ENCODE data around the gene LRRC34. TPM values are rescaled to one million over a fixed set of nuclear protein-coding genes. Genes with fewer than 3 reads are reported as not detected.

The LRRC34 gene
- total RNA-seq, 1 experiment from 2014 or later = not detected

DNA sequence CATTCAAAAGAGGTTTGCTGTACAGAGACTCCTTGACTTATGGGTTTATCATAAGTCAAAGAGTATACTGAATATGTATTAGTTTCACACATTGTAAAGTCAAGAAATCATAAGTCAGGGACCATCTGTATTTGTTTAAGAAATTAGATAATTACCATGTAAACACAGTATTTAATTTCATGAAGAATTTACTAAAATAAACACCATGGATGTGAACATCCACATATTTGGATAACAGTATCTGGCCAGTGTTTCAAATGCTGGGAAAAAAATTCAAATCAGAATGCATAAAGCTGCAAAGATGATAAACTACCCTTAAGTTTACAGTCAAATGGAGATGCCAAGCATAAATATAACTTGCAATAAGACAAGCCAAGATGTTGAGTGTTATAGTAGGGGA lies 22.5 kb downstream of the LRRC34 start:
- Mint-ChIP-seq H3K4me3 (ENCODE audit: low read depth, unreplicated experiment) (no peak overlapping the region), H3K27me3 (ENCODE audit: unreplicated experiment) (no peaks in the 10 kb centered on the region), H3K36me3 (ENCODE audit: insufficient read depth, unreplicated experiment) (peaks cover 28% of the 10 kb centered on the region), H3K27ac (ENCODE audit: unreplicated experiment) (peak overlapping the region; percentile 2), H3K9me3 (ENCODE audit: low read depth, unreplicated experiment) (no peaks in the 10 kb centered on the region), H3K4me1 (ENCODE audit: low read depth, unreplicated experiment) (no peaks in the 10 kb centered on the region)
- no TSS peak for BruUV-seq (replicated peaks)
- CTCF ChIA-PET = no interaction called here
- intact Hi-C loops (cut with micrococcal nuclease; ENCODE audit: unreplicated experiment) = no loop called here
- no peak for DNase-seq
- TF ChIP-seq, protein P1, sequence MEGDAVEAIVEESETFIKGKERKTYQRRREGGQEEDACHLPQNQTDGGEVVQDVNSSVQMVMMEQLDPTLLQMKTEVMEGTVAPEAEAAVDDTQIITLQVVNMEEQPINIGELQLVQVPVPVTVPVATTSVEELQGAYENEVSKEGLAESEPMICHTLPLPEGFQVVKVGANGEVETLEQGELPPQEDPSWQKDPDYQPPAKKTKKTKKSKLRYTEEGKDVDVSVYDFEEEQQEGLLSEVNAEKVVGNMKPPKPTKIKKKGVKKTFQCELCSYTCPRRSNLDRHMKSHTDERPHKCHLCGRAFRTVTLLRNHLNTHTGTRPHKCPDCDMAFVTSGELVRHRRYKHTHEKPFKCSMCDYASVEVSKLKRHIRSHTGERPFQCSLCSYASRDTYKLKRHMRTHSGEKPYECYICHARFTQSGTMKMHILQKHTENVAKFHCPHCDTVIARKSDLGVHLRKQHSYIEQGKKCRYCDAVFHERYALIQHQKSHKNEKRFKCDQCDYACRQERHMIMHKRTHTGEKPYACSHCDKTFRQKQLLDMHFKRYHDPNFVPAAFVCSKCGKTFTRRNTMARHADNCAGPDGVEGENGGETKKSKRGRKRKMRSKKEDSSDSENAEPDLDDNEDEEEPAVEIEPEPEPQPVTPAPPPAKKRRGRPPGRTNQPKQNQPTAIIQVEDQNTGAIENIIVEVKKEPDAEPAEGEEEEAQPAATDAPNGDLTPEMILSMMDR (IDR thresholded peaks at IDR 0.05; ENCODE audit: unreplicated experiment) = no peak

DNA sequence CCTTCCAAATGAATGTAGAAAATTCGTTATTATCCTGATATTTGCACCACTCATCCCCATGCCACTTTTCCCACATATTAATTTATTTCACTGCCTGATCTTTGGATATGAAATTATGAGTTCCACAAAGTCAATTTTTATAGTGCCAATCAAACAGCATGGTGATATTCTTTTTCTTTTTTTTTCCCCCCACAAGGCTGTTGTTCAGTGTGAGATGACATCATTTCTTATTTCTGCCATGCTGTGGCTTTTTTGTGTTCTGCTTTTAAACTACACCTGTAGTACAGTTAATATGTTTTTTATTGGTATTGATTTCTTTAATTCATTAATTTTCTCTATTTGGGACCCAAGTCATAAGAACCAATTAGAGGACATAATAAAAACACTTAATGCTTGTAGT lies 24.9 kb downstream of the LRRC34 start:
- TF ChIP-seq, protein P1 (IDR thresholded peaks at IDR 0.05; ENCODE audit: unreplicated experiment) = no peak
- no TSS peak for BruUV-seq (replicated peaks)
- Mint-ChIP-seq H3K36me3 (ENCODE audit: insufficient read depth, unreplicated experiment) (peaks cover 29% of the 10 kb centered on the region), H3K4me3 (ENCODE audit: low read depth, unreplicated experiment) (no peak overlapping the region), H3K9me3 (ENCODE audit: low read depth, unreplicated experiment) (no peaks in the 10 kb centered on the region), H3K4me1 (ENCODE audit: low read depth, unreplicated experiment) (no peaks in the 10 kb centered on the region), H3K27ac (ENCODE audit: unreplicated experiment) (no peak overlapping the region), H3K27me3 (ENCODE audit: unreplicated experiment) (no peaks in the 10 kb centered on the region)
- intact Hi-C loops (cut with micrococcal nuclease; ENCODE audit: unreplicated experiment) = no loop called here
- no peak for DNase-seq
- CTCF ChIA-PET = no interaction called here

DNA sequence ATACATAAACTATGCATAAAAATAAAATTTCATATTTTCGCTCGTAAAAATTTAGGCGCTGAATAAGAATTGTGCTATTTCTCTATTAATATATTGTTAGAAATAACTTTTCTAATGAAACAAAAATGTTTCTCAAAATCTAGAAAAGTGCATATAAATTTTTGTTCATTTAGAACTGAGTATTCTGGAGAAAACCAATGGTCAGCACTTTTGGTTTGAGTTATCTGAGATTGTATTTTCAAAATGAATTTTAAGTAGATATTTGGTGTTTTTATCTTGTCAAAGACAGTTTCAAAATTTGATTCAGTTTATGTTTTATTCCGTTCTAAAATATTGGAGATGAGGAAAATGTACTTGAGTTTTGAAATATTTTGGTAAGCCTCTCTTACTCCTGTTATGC lies 25.6 kb downstream of the LRRC34 start:
- BruUV-seq (replicated peaks) = no TSS peak
- Mint-ChIP-seq H3K4me3 (ENCODE audit: low read depth, unreplicated experiment) (no peak overlapping the region), H3K36me3 (ENCODE audit: insufficient read depth, unreplicated experiment) (peaks cover 34% of the 10 kb centered on the region), H3K27me3 (ENCODE audit: unreplicated experiment) (no peaks in the 10 kb centered on the region), H3K4me1 (ENCODE audit: low read depth, unreplicated experiment) (no peaks in the 10 kb centered on the region), H3K27ac (ENCODE audit: unreplicated experiment) (no peak overlapping the region), H3K9me3 (ENCODE audit: low read depth, unreplicated experiment) (no peaks in the 10 kb centered on the region)
- CTCF ChIA-PET = no interaction called here
- intact Hi-C loops (cut with micrococcal nuclease; ENCODE audit: unreplicated experiment) = no loop called here
- no peak for DNase-seq
- TF ChIP-seq, protein P1 (IDR thresholded peaks at IDR 0.05; ENCODE audit: unreplicated experiment) = no peak

DNA sequence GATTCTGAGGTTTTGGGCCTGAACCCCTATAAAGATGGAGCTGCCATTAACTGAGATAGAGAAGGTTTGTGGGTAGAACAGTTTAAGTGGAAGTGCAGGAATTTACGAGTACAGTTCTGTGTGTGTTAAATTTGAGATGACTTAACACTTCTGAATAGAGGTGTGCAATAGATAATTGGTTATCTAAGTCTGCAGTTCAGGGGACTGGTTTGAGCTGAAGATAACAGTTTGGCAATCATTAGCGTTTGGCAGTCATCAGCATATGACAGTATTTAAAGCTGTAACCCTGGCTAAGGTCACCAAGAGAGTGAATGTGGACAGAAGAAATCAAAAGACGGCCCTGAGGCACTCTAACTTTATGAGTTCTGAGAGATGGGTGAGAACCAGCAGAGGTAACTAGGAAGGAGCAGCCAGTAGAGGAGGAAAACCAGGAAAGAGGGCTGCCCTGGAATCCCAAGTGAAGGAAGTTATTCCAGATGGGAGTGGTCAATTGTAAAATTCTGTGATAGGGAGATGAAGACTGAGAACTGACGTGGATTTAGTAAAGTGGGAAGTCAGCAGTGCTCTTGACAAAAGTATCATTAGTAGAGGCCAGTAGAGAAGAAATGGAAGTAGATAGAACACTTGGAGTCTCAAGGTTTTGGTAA lies 31.4 kb downstream of the LRRC34 start:
- TF ChIP-seq, protein P1 (IDR thresholded peaks at IDR 0.05; ENCODE audit: unreplicated experiment) = no peak
- Mint-ChIP-seq H3K36me3 (ENCODE audit: insufficient read depth, unreplicated experiment) (peaks cover 56% of the 10 kb centered on the region), H3K4me3 (ENCODE audit: low read depth, unreplicated experiment) (no peak overlapping the region), H3K4me1 (ENCODE audit: low read depth, unreplicated experiment) (no peaks in the 10 kb centered on the region), H3K9me3 (ENCODE audit: low read depth, unreplicated experiment) (no peaks in the 10 kb centered on the region), H3K27ac (ENCODE audit: unreplicated experiment) (no peak overlapping the region), H3K27me3 (ENCODE audit: unreplicated experiment) (no peaks in the 10 kb centered on the region)
- BruUV-seq (replicated peaks) = no TSS peak
- intact Hi-C loops (cut with micrococcal nuclease; ENCODE audit: unreplicated experiment) = no loop called here
- CTCF ChIA-PET = no interaction called here
- no peak for DNase-seq

Data from Calu3 (cell line).